Measurements from ENCODE around the gene FBL. TPM values are rescaled to one million over a fixed set of nuclear protein-coding genes. Genes with fewer than 3 reads are reported as not detected.
"Not testable (repeated sequence)": the region's sequence is repeated elsewhere in the genome, so short reads cannot be mapped to it uniquely, and the experiment has no call there.

Gene FBL
- total RNA-seq, 4 donors from 2014 or later: 80.9 to 118 (median 91.1) TPM

DNA sequence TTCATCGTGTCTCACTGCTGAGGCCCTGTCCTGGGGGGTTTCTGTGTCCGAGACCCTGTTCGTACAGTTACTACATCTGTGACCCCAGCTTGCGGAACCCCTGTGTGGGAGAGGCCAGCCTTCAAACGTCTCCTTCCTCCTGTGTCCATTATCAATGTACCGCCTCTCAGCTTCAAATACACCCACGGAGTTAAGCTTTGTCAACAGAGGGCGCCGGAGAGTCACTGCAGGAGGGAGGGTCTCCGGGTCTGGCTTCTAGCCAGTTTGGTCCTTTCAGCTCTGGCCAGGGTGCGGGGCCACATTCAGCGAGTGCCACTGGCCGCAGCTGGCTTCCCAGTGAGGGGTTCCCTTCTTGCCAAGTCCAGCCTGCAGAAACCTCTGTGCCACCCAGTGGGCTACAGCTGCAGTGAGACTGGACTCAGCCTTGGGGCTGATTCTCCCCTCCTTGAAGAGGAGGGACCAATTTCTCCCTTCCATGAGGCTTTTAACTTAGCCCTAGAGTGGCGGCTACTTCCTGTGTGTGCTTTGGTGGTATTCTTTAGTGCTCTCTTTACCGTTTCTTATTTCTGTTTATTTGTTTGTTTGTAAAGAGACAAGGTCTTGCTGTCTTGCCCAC, 35.4 kb upstream of the FBL start:
- H3K27ac ChIP-seq; H3K27me3 ChIP-seq; H3K4me3 ChIP-seq (replicated peaks in 1 of 3); intact Hi-C loops (cut with DNase I); H3K9me3 ChIP-seq: not testable (repeated sequence)
- H3K4me1 ChIP-seq: peaks cover 9 to 16% of the 10 kb centered on the region in 2 donors
- 22 to 31% methylated on average over 11 to 12 of the region's 15 CpGs for WGBS, 2 donors
- TF ChIP-seq CTCF (IDR thresholded peaks at IDR 0.05): peak in 2 of 6 experiments; percentile 12 to 35
- peaks cover 0 to 15% of the 10 kb centered on the region in 2 donors for H3K36me3 ChIP-seq
- DNase-seq: peak in 1 of 2 donors; percentile 42

DNA sequence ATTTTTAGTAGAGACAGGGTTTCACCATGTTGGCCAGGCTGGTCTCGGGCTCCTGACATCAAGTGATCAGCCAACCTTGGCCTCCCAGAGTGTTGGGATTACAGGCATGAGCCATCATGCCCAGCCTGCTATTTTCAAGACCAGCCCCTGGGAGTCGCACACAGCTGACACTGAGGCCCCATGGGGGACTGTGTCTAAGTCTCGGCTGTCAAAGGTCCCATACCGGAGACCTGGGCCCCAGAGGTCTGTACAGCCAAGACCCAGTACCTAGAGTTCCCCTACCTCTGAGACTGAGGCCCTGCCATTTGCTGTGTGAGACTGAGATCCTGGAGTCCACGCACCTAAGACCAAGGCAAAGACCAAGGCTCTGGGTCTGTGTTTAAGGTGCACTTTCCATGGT, 34.1 kb upstream of the FBL start:
- H3K9me3 ChIP-seq; H3K27me3 ChIP-seq; intact Hi-C loops (cut with DNase I); H3K4me3 ChIP-seq (replicated peaks in 1 of 3): not testable (repeated sequence)
- Histone ChIP-seq H3K36me3 (peaks cover 5 to 17% of the 10 kb centered on the region in 2 donors), H3K4me1 (peaks cover 9 to 27% of the 10 kb centered on the region in 2 donors), H3K27ac (peak overlapping the region; percentile 34 to 74 (median 51))
- TF ChIP-seq CTCF (IDR thresholded peaks at IDR 0.05): peak in 2 of 6 experiments; percentile 10 to 19
- DNase-seq: peak; percentile 75 to 78
- 58 to 100% methylated on average over 1 to 4 of the region's 5 CpGs for WGBS, 2 donors

GRCh38 chr19:39879796-39880195, 33.6 kb upstream of the FBL start:
- H3K27ac ChIP-seq: peak overlapping the region; percentile 55 to 80 (median 69)
- H3K9me3 ChIP-seq; H3K4me3 ChIP-seq (replicated peaks in 1 of 3); H3K27me3 ChIP-seq; intact Hi-C loops (cut with DNase I); DNase-seq: not testable (repeated sequence)
- 64 to 71% methylated on average over 3 to 6 of the region's 8 CpGs for WGBS, 2 donors
- peaks cover 10 to 20% of the 10 kb centered on the region in 2 donors for H3K36me3 ChIP-seq
- peaks cover 9 to 29% of the 10 kb centered on the region in 2 donors for H3K4me1 ChIP-seq

- intact Hi-C loops (cut with DNase I); H3K27me3 ChIP-seq; H3K4me3 ChIP-seq (replicated peaks in 1 of 3); DNase-seq; H3K9me3 ChIP-seq: not testable (repeated sequence)
- WGBS, 2 donors: 82 to 83% methylated on average over 10 of the region's 11 CpGs
- H3K36me3 ChIP-seq: peaks cover 19 to 30% of the 10 kb centered on the region in 2 donors
- peak overlapping the region in 2 of 3 donors; percentile 54 to 74 for H3K27ac ChIP-seq
- H3K4me1 ChIP-seq: peaks cover 9 to 29% of the 10 kb centered on the region in 2 donors
Observed at GRCh38 chr19:39878866-39879265, 32.7 kb upstream of the FBL start.

DNA sequence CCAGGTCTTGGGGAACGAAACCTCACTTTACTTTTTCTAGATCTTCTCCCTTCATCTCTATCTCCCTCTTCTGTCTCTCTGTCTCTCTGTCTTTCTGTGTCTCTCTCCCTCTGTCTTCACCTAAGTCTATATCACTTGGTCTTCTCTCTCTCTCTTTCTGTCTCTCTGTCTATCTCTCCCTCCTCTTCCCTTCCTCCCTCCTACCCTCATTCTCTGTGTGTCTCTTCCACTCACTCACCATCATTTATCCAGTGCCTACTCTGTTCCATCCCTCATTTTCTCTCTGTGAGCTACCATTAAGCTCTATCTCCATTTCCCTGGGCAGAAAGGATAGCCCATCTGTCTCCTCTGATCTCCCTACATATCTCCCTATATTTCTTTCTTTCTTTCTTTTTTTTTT, 32.2 kb upstream of the FBL start:
- H3K4me3 ChIP-seq (replicated peaks in 1 of 3): no peak overlapping the region
- no peak for TF ChIP-seq POLR2A (IDR thresholded peaks at IDR 0.05)
- no peak for TF ChIP-seq CTCF (IDR thresholded peaks at IDR 0.05)
- peak overlapping the region; percentile 54 to 74 (median 58) for H3K27ac ChIP-seq
- intact Hi-C loops (cut with DNase I): no loop called here
- H3K4me1 ChIP-seq: peaks cover 9 to 29% of the 10 kb centered on the region in 2 donors
- WGBS, 2 donors: 88 to 97% methylated on average over 1 of the region's 1 CpG
- no peak for DNase-seq
- no peaks in the 10 kb centered on the region for H3K9me3 ChIP-seq
- no peaks in the 10 kb centered on the region for H3K27me3 ChIP-seq
- H3K36me3 ChIP-seq: peaks cover 24 to 34% of the 10 kb centered on the region in 2 donors

DNA sequence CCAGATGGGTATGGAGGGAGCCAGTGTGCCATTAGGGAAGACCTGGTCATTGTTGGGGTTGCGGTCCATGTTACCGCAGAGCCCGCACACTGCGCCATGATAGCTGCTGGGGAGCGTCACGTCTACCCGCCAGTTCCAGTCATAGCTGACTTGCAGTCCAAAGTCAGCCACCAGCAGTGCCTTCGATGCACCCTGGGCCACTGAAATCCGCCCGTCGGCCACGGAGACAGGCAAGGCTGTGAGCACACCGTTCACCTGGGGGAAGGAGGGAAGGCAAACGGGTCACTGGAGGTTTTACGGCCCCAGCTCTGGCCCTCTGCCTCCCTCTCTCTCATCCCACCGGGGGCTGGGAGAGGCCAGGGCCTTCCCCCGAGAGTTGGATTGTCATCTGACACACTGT, 31.8 kb upstream of the FBL start:
- intact Hi-C loops (cut with DNase I); H3K9me3 ChIP-seq; H3K27me3 ChIP-seq; H3K4me3 ChIP-seq (replicated peaks in 1 of 3): not testable (repeated sequence)
- peaks cover 9 to 29% of the 10 kb centered on the region in 2 donors for H3K4me1 ChIP-seq
- 75 to 82% methylated on average over 11 to 17 of the region's 17 CpGs for WGBS, 2 donors
- peaks cover 28 to 39% of the 10 kb centered on the region in 2 donors for H3K36me3 ChIP-seq
- H3K27ac ChIP-seq: peak overlapping the region; percentile 54 to 74 (median 58)
- peak; percentile 79 to 83 for DNase-seq

- WGBS, 2 donors: 31 to 42% methylated on average over 5 to 10 of the region's 14 CpGs
- H3K4me3 ChIP-seq (replicated peaks in 1 of 3); intact Hi-C loops (cut with DNase I); H3K9me3 ChIP-seq; H3K27me3 ChIP-seq: not testable (repeated sequence)
- Histone ChIP-seq H3K4me1 (peaks cover 9 to 29% of the 10 kb centered on the region in 2 donors), H3K27ac (peak overlapping the region; percentile 17 to 79 (median 56)), H3K36me3 (peaks cover 32 to 44% of the 10 kb centered on the region in 2 donors)
- DNase-seq: peak; percentile 100
Observed at GRCh38 chr19:39877488-39877887, 31.3 kb upstream of the FBL start.

DNA sequence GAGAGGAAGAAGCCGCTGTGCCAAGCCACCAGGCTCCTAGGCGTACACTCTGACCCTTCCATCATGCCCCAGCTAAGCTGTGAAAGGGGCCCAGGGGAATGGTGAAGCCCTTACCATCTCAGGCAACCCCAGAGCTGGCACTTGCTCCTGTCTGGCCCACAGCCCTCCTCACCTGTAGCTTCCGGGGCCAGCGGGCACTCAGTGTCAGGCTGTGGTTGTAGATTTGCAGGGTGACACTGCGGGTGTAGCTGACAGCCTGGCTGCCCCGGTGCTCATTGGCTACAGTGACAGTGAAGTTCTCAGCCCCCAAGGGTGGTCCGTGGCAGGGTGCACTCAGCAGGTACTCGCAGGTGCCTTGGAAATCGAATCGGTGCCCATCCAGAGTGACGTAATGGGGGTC, 30.3 kb upstream of the FBL start:
- H3K9me3 ChIP-seq; H3K27me3 ChIP-seq; intact Hi-C loops (cut with DNase I); DNase-seq; H3K4me3 ChIP-seq (replicated peaks in 1 of 3); H3K27ac ChIP-seq: not testable (repeated sequence)
- Histone ChIP-seq H3K4me1 (peaks cover 9 to 29% of the 10 kb centered on the region in 2 donors), H3K36me3 (peaks cover 42 to 54% of the 10 kb centered on the region in 2 donors)
- WGBS, 2 donors: 92 to 95% methylated on average over 2 of the region's 11 CpGs

- Histone ChIP-seq H3K27ac (peak overlapping the region; percentile 28 to 48 (median 30)), H3K36me3 (peaks cover 47 to 63% of the 10 kb centered on the region in 2 donors), H3K4me1 (peaks cover 8 to 28% of the 10 kb centered on the region in 2 donors)
- H3K4me3 ChIP-seq (replicated peaks in 1 of 3); H3K27me3 ChIP-seq; H3K9me3 ChIP-seq; intact Hi-C loops (cut with DNase I): not testable (repeated sequence)
- WGBS, 2 donors: 44 to 80% methylated on average over 1 to 5 of the region's 43 CpGs
- peak; percentile 67 to 73 for DNase-seq
Observed at GRCh38 chr19:39875401-39875864, 29.3 kb upstream of the FBL start.
